ENCODE data around the gene REELD1.
A peak's percentile ranks its signal among the peaks of the same experiment; 100 is the strongest.

Gene REELD1

GRCh38 chr4:146214238-146214637 is at the start of gene REELD1:
TSS of gene REELD1 (plus strand) at chr4:146214538. CDS start at chr4:146216953, 2,415 bp downstream.
- DNase-seq = no peak

- DNase-seq = no peak
Observed at GRCh38 chr4:146165221-146165620, 49.1 kb upstream of the REELD1 start.

- DNase-seq = no peak
Observed at GRCh38 chr4:146165840-146166239, 48.5 kb upstream of the REELD1 start.

GRCh38 chr4:146170149-146170548 is 44.2 kb upstream of the REELD1 start:
- DNase-seq = no peak

- DNase-seq = peak; percentile 93
Observed at GRCh38 chr4:146175541-146176453, 38.5 kb upstream of the REELD1 start, which contains the start of gene LSM6. TSS of gene LSM6 (plus strand) at chr4:146175718. CDS start at chr4:146182922, 7,204 bp downstream.

- no peak for DNase-seq
Observed at GRCh38 chr4:146176891-146177290, 37.4 kb upstream of the REELD1 start.

- DNase-seq = no peak
Observed at GRCh38 chr4:146178126-146178525, 36.2 kb upstream of the REELD1 start.

GRCh38 chr4:146179784-146180370 is 34.5 kb upstream of the REELD1 start:
- DNase-seq = no peak

- no peak for DNase-seq
Observed at GRCh38 chr4:146182443-146182842, 31.9 kb upstream of the REELD1 start.

- no peak for DNase-seq
Observed at GRCh38 chr4:146183209-146183608, 31.1 kb upstream of the REELD1 start.

GRCh38 chr4:146186041-146186440 is 28.3 kb upstream of the REELD1 start:
- DNase-seq = no peak

- DNase-seq = no peak
Observed at GRCh38 chr4:146186596-146186995, 27.7 kb upstream of the REELD1 start.

GRCh38 chr4:146190456-146190855 is 23.9 kb upstream of the REELD1 start:
- no peak for DNase-seq

GRCh38 chr4:146191766-146192458 is 22.4 kb upstream of the REELD1 start:
- DNase-seq = no peak

- no peak for DNase-seq
Observed at GRCh38 chr4:146193628-146194027, 20.7 kb upstream of the REELD1 start.

GRCh38 chr4:146194212-146194611 is 20.1 kb upstream of the REELD1 start:
- no peak for DNase-seq

- no peak for DNase-seq
Observed at GRCh38 chr4:146202665-146203064, 11.7 kb upstream of the REELD1 start.

GRCh38 chr4:146207410-146207809 is 6.9 kb upstream of the REELD1 start:
- DNase-seq = no peak

- no peak for DNase-seq
Observed at GRCh38 chr4:146210890-146211289, 3.4 kb upstream of the REELD1 start.

GRCh38 chr4:146211440-146211839 is 2.9 kb upstream of the REELD1 start:
- DNase-seq = no peak

- no peak for DNase-seq
Observed at GRCh38 chr4:146212781-146213180, 1.6 kb upstream of the REELD1 start.

- DNase-seq = no peak
Observed at GRCh38 chr4:146222313-146222712, 8.0 kb downstream of the REELD1 start.

GRCh38 chr4:146224326-146224966 is 10.1 kb downstream of the REELD1 start:
- no peak for DNase-seq

Measured in activated CD8-positive, alpha-beta memory T cell treated with anti-CD3 and anti-CD28 coated beads for 24 hours (primary cell).